Measurements from ENCODE around the gene GPR62.

The GPR62 gene

DNA sequence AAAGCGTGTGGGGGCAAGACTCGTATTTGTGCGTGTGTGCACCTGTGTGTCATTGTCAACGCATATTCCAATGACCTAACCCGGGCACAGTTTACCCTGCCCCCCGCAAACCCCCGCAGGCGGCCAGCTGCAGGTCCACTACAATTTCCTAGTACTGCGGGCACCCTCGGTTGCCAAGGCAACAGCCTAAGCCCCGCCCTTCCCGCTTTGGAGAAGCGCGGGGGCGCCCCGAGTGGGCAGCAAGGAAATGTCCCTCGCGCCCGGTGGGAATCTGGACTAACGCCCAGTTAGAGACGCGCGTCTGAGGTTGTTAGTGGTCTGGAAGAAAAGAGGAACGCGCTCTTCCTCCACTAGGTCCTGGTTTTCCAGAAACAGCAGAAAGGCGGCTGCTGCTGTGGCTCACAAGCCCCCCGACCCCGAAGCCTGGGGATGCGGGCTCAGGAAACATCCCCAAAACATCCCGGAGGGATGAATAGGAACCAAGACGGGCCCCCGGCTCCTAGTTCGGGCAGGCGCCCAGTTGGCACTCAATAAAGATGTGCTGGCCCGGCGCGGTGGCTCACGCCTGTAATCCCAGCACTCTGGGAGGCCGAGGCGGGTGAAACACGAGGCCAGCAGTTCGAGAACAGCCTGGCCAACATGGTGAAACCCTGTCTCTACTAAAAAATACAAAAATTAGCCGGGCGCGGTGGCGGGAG, 20.8 kb downstream of the GPR62 start:
- ChIA-PET CTCF (no interaction called here), POLR2A (ENCODE audit: low non-redundant PET) (interaction anchor here (0.6 kb wide), 1 partner anchor 11 kb away, joined by 3 read pairs; no protein-coding TSS in a partner anchor)
- H3K27ac ChIP-seq, result peak overlapping the region; percentile 91
- TF ChIP-seq CTCF (conservative IDR thresholded peaks at IDR 0.05; ENCODE audit: low read depth), result no peak
- no peak for DNase-seq (ENCODE audit: low spot score)

DNA sequence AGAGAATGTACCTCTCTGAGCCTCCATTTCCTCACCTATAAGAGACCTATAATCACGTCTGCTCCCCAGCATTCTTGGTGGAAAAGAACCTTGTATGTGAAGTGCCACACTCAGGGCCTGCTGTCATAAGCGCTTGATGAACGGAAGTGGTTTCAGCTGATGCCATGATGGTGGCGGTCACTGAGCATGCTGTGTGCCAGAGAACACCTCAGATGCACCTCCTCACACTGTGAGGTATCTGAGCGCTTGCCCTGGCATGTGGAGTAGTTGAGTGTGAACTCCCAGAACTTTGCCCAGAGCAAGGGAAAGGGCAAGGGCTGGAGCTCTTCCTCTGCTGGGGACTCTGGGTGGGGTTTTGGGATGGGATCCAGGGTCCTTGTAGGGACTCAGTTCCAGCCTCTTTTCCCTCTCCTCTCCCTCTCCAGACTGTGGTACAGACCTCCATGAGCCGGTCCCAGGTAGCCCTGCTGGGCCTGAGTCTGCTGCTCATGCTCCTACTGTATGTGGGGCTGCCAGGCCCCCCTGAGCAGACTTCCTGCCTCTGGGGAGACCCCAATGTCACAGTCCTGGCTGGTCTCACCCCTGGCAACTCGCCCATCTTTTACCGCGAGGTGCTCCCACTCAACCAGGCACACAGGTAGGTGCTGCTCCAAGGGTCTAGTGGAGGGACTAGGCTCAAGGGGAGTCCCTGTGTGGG, 22.4 kb downstream of the GPR62 start:
- CTCF ChIA-PET, result no interaction called here
- POLR2A ChIA-PET (ENCODE audit: low non-redundant PET), result no interaction called here

GRCh38 chr3:51978143-51978502, 22.9 kb downstream of the GPR62 start:
- peak overlapping the region; percentile 91 for H3K27ac ChIP-seq
- CTCF ChIA-PET, result no interaction called here
- no peak for DNase-seq (ENCODE audit: low spot score)
- POLR2A ChIA-PET (ENCODE audit: low non-redundant PET), result no interaction called here
- no peak for TF ChIP-seq CTCF (conservative IDR thresholded peaks at IDR 0.05; ENCODE audit: low read depth)

More for the DNA sequence above, 22.4 kb downstream of the GPR62 start:
- no peak for TF ChIP-seq CTCF (conservative IDR thresholded peaks at IDR 0.05; ENCODE audit: low read depth)
- peak overlapping the region; percentile 91 for H3K27ac ChIP-seq
- no peak for DNase-seq (ENCODE audit: low spot score)

- no peak for DNase-seq (ENCODE audit: low spot score)
- H3K27ac ChIP-seq, result peak overlapping the region; percentile 98
- CTCF ChIA-PET, result no interaction called here
- TF ChIP-seq CTCF (conservative IDR thresholded peaks at IDR 0.05; ENCODE audit: low read depth), result no peak
- POLR2A ChIA-PET (ENCODE audit: low non-redundant PET), result no interaction called here
These were observed 25.1 kb downstream of the GPR62 start for GRCh38 chr3:51980253-51980652.

- peak; percentile 54 for TF ChIP-seq CTCF (conservative IDR thresholded peaks at IDR 0.05; ENCODE audit: low read depth)
- H3K27ac ChIP-seq, result peak overlapping the region; percentile 98
- peak; percentile 57 for DNase-seq (ENCODE audit: low spot score)
- POLR2A ChIA-PET (ENCODE audit: low non-redundant PET), result interaction anchor here (0.7 to 1.1 kb wide), 3 partner anchors 8 to 467 kb away, joined by 3 to 5 read pairs (median 3); partner anchors contain the start of gene ABHD14B
- CTCF ChIA-PET, result interaction anchor here (0.6 kb wide), 2 partner anchors 9 to 20 kb away, joined by 3 to 4 read pairs; partner anchors contain the start of gene ABHD14B
These were observed 27.2 kb downstream of the GPR62 start for GRCh38 chr3:51982352-51982837.

- ChIA-PET POLR2A (ENCODE audit: low non-redundant PET) (interaction anchor here (0.7 to 1.1 kb wide), 3 partner anchors 9 to 467 kb away, joined by 3 to 5 read pairs (median 3); partner anchors contain the start of gene ABHD14B), CTCF (interaction anchor here (0.6 kb wide), 3 partner anchors 10 to 170 kb away, joined by 3 to 4 read pairs (median 3); partner anchors contain the start of gene ABHD14B)
- DNase-seq (ENCODE audit: low spot score), result peak; percentile 90
- peak within 1 kb of the TSS; percentile 98 for H3K27ac ChIP-seq
- no peak for TF ChIP-seq CTCF (conservative IDR thresholded peaks at IDR 0.05; ENCODE audit: low read depth)
These were observed 27.8 kb downstream of the GPR62 start, which contains the start of gene ACY1 for GRCh38 chr3:51982838-51983577. TSS of gene ACY1 (plus strand) at chr3:51983535. CDS start at chr3:51984065, 530 bp downstream.

All from RWPE1 (cell line).